Measurements from ENCODE around the gene ENO2.
A peak's percentile ranks its signal among the peaks of the same experiment; 100 is the strongest.

ENO2 gene

GRCh38 chr12:6947615-6948014 is 33.2 kb downstream of the ENO2 start:
- FAIRE-seq = peak; percentile 62

GRCh38 chr12:6948873-6949594 is 34.7 kb downstream of the ENO2 start:
- FAIRE-seq (peak; percentile 94), DNase-seq (ENCODE audit: insufficient read length, low spot score) (no peak)
- no peak for TF ChIP-seq TAF1 (IDR thresholded peaks at IDR 0.05; ENCODE audit: low read depth, low read length)
- TF ChIP-seq PAX5 (IDR thresholded peaks at IDR 0.05; ENCODE audit: insufficient read depth, low read length, severe bottlenecking) = no peak
- no peak for TF ChIP-seq POU2F2 (IDR thresholded peaks at IDR 0.05; ENCODE audit: low read depth, low read length)
- no peak for TF ChIP-seq POLR2AphosphoS5 (IDR thresholded peaks at IDR 0.05; ENCODE audit: low read depth, low read length)
- no peak for TF ChIP-seq POLR2A (IDR thresholded peaks at IDR 0.05; ENCODE audit: low read depth, low read length)
- no peak for TF ChIP-seq SPI1 (IDR thresholded peaks at IDR 0.05; ENCODE audit: low read depth, low read length)

More at GRCh38 chr12:6947615-6948014, 33.2 kb downstream of the ENO2 start:
- DNase-seq (ENCODE audit: insufficient read length, low spot score) = no peak
- TF ChIP-seq POLR2AphosphoS5 (IDR thresholded peaks at IDR 0.05; ENCODE audit: low read depth, low read length) (no peak), POU2F2 (IDR thresholded peaks at IDR 0.05; ENCODE audit: low read depth, low read length) (no peak), PAX5 (IDR thresholded peaks at IDR 0.05; ENCODE audit: insufficient read depth, low read length, severe bottlenecking) (no peak), POLR2A (IDR thresholded peaks at IDR 0.05; ENCODE audit: low read depth, low read length) (no peak), TAF1 (IDR thresholded peaks at IDR 0.05; ENCODE audit: low read depth, low read length) (no peak), SPI1 (IDR thresholded peaks at IDR 0.05; ENCODE audit: low read depth, low read length) (no peak)

GRCh38 chr12:6950401-6950801 is 36.0 kb downstream of the ENO2 start:
- no peak for DNase-seq (ENCODE audit: insufficient read length, low spot score)
- FAIRE-seq = no peak
- TF ChIP-seq TAF1 (IDR thresholded peaks at IDR 0.05; ENCODE audit: low read depth, low read length) (no peak), PAX5 (IDR thresholded peaks at IDR 0.05; ENCODE audit: insufficient read depth, low read length, severe bottlenecking) (no peak), POLR2A (IDR thresholded peaks at IDR 0.05; ENCODE audit: low read depth, low read length) (no peak), POU2F2 (IDR thresholded peaks at IDR 0.05; ENCODE audit: low read depth, low read length) (no peak), SPI1 (IDR thresholded peaks at IDR 0.05; ENCODE audit: low read depth, low read length) (no peak), POLR2AphosphoS5 (IDR thresholded peaks at IDR 0.05; ENCODE audit: low read depth, low read length) (no peak)

GRCh38 chr12:6950811-6951540 is 36.6 kb downstream of the ENO2 start, which contains the start of gene PTPN6:
TSS of gene PTPN6 (plus strand) at chr12:6951356. CDS start at chr12:6951513, 157 bp downstream.
- DNase-seq (ENCODE audit: insufficient read length, low spot score) (no peak), FAIRE-seq (peak; percentile 98)
- TF ChIP-seq POLR2AphosphoS5 (IDR thresholded peaks at IDR 0.05; ENCODE audit: low read depth, low read length) (peak; percentile 75), TAF1 (IDR thresholded peaks at IDR 0.05; ENCODE audit: low read depth, low read length) (peak; percentile 81), PAX5 (IDR thresholded peaks at IDR 0.05; ENCODE audit: insufficient read depth, low read length, severe bottlenecking) (no peak), SPI1 (IDR thresholded peaks at IDR 0.05; ENCODE audit: low read depth, low read length) (peak; percentile 56), POLR2A (IDR thresholded peaks at IDR 0.05; ENCODE audit: low read depth, low read length) (peak; percentile 53), POU2F2 (IDR thresholded peaks at IDR 0.05; ENCODE audit: low read depth, low read length) (0 out of 2 replicates have a peak, but pooled peaks have one; percentile 33)

GRCh38 chr12:6951551-6952120 is 37.3 kb downstream of the ENO2 start:
- no peak for FAIRE-seq
- TF ChIP-seq TAF1 (IDR thresholded peaks at IDR 0.05; ENCODE audit: low read depth, low read length) = no peak; the same call in 1 of the 2 replicates
- no peak for TF ChIP-seq PAX5 (IDR thresholded peaks at IDR 0.05; ENCODE audit: insufficient read depth, low read length, severe bottlenecking)
- 0 out of 2 replicates have a peak, but pooled peaks have one; percentile 12 for TF ChIP-seq POLR2AphosphoS5 (IDR thresholded peaks at IDR 0.05; ENCODE audit: low read depth, low read length)
- no peak; the same call in 1 of the 2 replicates for TF ChIP-seq POLR2A (IDR thresholded peaks at IDR 0.05; ENCODE audit: low read depth, low read length)
- 0 out of 2 replicates have a peak, but pooled peaks have one; percentile 7 for TF ChIP-seq POU2F2 (IDR thresholded peaks at IDR 0.05; ENCODE audit: low read depth, low read length)
- no peak for TF ChIP-seq SPI1 (IDR thresholded peaks at IDR 0.05; ENCODE audit: low read depth, low read length)

GRCh38 chr12:6952121-6952862 is 37.9 kb downstream of the ENO2 start:
- no peak for FAIRE-seq

More at GRCh38 chr12:6951551-6952120, 37.3 kb downstream of the ENO2 start:
- no peak for DNase-seq (ENCODE audit: insufficient read length, low spot score)

GRCh38 chr12:6952863-6953441 is 38.6 kb downstream of the ENO2 start:
- no peak; the same call in none of the 2 replicates for TF ChIP-seq POLR2A (IDR thresholded peaks at IDR 0.05; ENCODE audit: low read depth, low read length)
- TF ChIP-seq POU2F2 (IDR thresholded peaks at IDR 0.05; ENCODE audit: low read depth, low read length) = no peak
- TF ChIP-seq POLR2AphosphoS5 (IDR thresholded peaks at IDR 0.05; ENCODE audit: low read depth, low read length) = no peak
- no peak for TF ChIP-seq PAX5 (IDR thresholded peaks at IDR 0.05; ENCODE audit: insufficient read depth, low read length, severe bottlenecking)
- no peak for TF ChIP-seq TAF1 (IDR thresholded peaks at IDR 0.05; ENCODE audit: low read depth, low read length)
- no peak for TF ChIP-seq SPI1 (IDR thresholded peaks at IDR 0.05; ENCODE audit: low read depth, low read length)
- DNase-seq (ENCODE audit: insufficient read length, low spot score) (no peak), FAIRE-seq (no peak)

More at GRCh38 chr12:6952121-6952862, 37.9 kb downstream of the ENO2 start:
- DNase-seq (ENCODE audit: insufficient read length, low spot score) = no peak
- no peak for TF ChIP-seq POU2F2 (IDR thresholded peaks at IDR 0.05; ENCODE audit: low read depth, low read length)
- TF ChIP-seq TAF1 (IDR thresholded peaks at IDR 0.05; ENCODE audit: low read depth, low read length) = 0 out of 2 replicates have a peak, but pooled peaks have one; percentile 38
- TF ChIP-seq PAX5 (IDR thresholded peaks at IDR 0.05; ENCODE audit: insufficient read depth, low read length, severe bottlenecking) = no peak
- no peak for TF ChIP-seq POLR2AphosphoS5 (IDR thresholded peaks at IDR 0.05; ENCODE audit: low read depth, low read length)
